Natural killer cell (primary cell): Measurements from ENCODE around the gene METTL1. TPM values are rescaled to one million over a fixed set of nuclear protein-coding genes. Genes with fewer than 3 reads are reported as not detected.

ENCODE experiments used
- ATAC-seq, 3 donors: fragments of 150-1000 bp in 2 of 3; fragments of 200-7000 bp in 1 of 3; cut with Tn5 transposase; 1 replicate in 1 of 3; 2 replicates in 2 of 3; pipeline ENCODE4 v1.10.0; 2021; ENCODE audit warnings: mild to moderate bottlenecking in 2 of 3, moderate library complexity in 2 of 3
- DNase-seq, 2 donors: peaks; one replicate each; pipeline versions ENCODE4 v3.0.0 to v3.0.0-alpha.2; 2013 to 2021; ENCODE audit warnings: mixed read lengths in 1 of 2
- H3K27ac ChIP-seq: one replicate; pipeline ENCODE4 v1.5.1; 2013; ENCODE audit warnings: mild to moderate bottlenecking, low read length
- H3K27me3 ChIP-seq: one replicate; pipeline ENCODE4 v1.6.1; 2013; ENCODE audit warnings: low read length; ENCODE audit not compliant: control insufficient read depth, insufficient read depth
- H3K36me3 ChIP-seq: one replicate; pipeline ENCODE4 v1.6.1; 2013; ENCODE audit warnings: low read length; ENCODE audit not compliant: control insufficient read depth, insufficient read depth
- H3K4me1 ChIP-seq: one replicate; pipeline ENCODE4 v1.6.1; 2013; ENCODE audit warnings: low read length; ENCODE audit not compliant: control insufficient read depth, insufficient read depth
- H3K4me3 ChIP-seq: one replicate; pipeline ENCODE4 v1.5.1; 2013; ENCODE audit warnings: low read length
- H3K9me3 ChIP-seq: one replicate; pipeline ENCODE4 v1.6.1; 2013; ENCODE audit warnings: low read length; ENCODE audit not compliant: control insufficient read depth, insufficient read depth
- H3K27ac Mint-ChIP-seq, 2 donors: one replicate each; pipeline ENCODE4 v1.8.0; 2022; ENCODE audit warnings: mild to moderate bottlenecking in 2 of 2, mixed read lengths in 2 of 2, moderate library complexity in 1 of 2
- H3K27me3 Mint-ChIP-seq, 2 donors: one replicate each; pipeline ENCODE4 v1.8.0; 2022; ENCODE audit warnings: low read depth in 2 of 2, mixed read lengths in 2 of 2
- H3K36me3 Mint-ChIP-seq: one replicate; pipeline ENCODE4 v1.8.0; 2022; ENCODE audit warnings: mixed read lengths
- H3K4me1 Mint-ChIP-seq, 2 donors: one replicate each; pipeline ENCODE4 v1.8.0; 2022; ENCODE audit warnings: mixed read lengths in 2 of 2
- H3K4me3 Mint-ChIP-seq: one replicate; pipeline ENCODE4 v1.8.0; 2022; ENCODE audit warnings: mild to moderate bottlenecking, moderate library complexity, mixed read lengths
- H3K9me3 Mint-ChIP-seq, 2 donors: one replicate each; pipeline ENCODE4 v1.8.0; 2022; ENCODE audit warnings: mixed read lengths in 2 of 2
- WGBS: methylation state at CpG from one replicate; pipeline ENCODE4 v1.1.7; 2013; ENCODE audit warnings: missing lambda C conversion rate; ENCODE audit not compliant: insufficient coverage; 5-methylcytosine and 5-hydroxymethylcytosine counted together
- intact Hi-C: fragments of 100-400 bp; cut with micrococcal nuclease; formaldehyde crosslinking; loops from one replicate; pipeline ENCODE4 v1.14.2; 2022
- total RNA-seq, 4 donors: library from RNA; stranded (reverse); fragments of 120-200 nt in 1 of 4; gene quantifications; one replicate each; pipeline versions ENCODE4 v1.2.3 to v1.2.4, GENCODE V29; 2013 to 2022
- TF ChIP-seq, protein P1 (sequence below): fragments of 200-600 bp; IDR thresholded peaks from one replicate; pipeline ENCODE4 v1.8.0; 2022; ENCODE audit warnings: antibody characterized with exemption

Gene METTL1
- total RNA-seq, 3 donors from 2014 or later (not counting 1 experiment from before 2014, with no cell fraction given): 8.0 to 12.5 (median 8.8) TPM

DNA sequence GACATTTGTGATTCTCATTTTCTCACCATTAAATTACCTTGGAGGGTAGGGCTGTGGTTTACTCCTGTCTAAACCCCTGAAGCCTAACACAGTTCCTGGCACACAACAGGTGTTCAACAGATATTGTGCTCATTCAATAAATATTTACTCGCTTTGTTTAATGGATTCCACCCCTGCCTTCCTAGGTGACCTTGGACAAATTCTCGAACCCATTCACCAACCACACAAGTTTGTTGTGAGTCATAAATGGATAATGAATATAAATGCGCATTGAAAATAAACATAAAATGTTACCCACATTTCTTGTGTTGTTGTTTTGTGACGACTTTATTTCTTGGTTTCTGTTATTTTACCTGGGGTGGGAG lies 10.3 kb upstream of the METTL1 start:
- peak overlapping the region; percentile 90 to 97 for H3K27ac Mint-ChIP-seq
- TF ChIP-seq, protein P1, sequence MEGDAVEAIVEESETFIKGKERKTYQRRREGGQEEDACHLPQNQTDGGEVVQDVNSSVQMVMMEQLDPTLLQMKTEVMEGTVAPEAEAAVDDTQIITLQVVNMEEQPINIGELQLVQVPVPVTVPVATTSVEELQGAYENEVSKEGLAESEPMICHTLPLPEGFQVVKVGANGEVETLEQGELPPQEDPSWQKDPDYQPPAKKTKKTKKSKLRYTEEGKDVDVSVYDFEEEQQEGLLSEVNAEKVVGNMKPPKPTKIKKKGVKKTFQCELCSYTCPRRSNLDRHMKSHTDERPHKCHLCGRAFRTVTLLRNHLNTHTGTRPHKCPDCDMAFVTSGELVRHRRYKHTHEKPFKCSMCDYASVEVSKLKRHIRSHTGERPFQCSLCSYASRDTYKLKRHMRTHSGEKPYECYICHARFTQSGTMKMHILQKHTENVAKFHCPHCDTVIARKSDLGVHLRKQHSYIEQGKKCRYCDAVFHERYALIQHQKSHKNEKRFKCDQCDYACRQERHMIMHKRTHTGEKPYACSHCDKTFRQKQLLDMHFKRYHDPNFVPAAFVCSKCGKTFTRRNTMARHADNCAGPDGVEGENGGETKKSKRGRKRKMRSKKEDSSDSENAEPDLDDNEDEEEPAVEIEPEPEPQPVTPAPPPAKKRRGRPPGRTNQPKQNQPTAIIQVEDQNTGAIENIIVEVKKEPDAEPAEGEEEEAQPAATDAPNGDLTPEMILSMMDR: no peak
- Histone ChIP-seq H3K36me3 (peaks cover 20% of the 10 kb centered on the region), H3K27me3 (no peaks in the 10 kb centered on the region), H3K27ac (peak overlapping the region; percentile 16), H3K4me1 (peaks cover 36% of the 10 kb centered on the region), H3K9me3 (no peaks in the 10 kb centered on the region), H3K4me3 (peak overlapping the region; percentile 86)
- DNase-seq (no peak), ATAC-seq (no peak)
- no peaks in the 10 kb centered on the region for H3K9me3 Mint-ChIP-seq
- intact Hi-C loops: loop anchor here (1.0 to 5.0 kb wide), 4 partner anchors 26 to 123 kb away; partner anchors contain the start of genes CDK4 and CTDSP2
- peaks cover 11% of the 10 kb centered on the region for H3K36me3 Mint-ChIP-seq
- peaks cover 33 to 34% of the 10 kb centered on the region in 2 donors for H3K4me1 Mint-ChIP-seq
- H3K4me3 Mint-ChIP-seq: peak overlapping the region; percentile 99
- H3K27me3 Mint-ChIP-seq: no peaks in the 10 kb centered on the region
- 13% methylated on average over 3 of the region's 4 CpGs for WGBS

- no peak for ATAC-seq
- peaks cover 10% of the 10 kb centered on the region for H3K36me3 Mint-ChIP-seq
- 74% methylated on average over 2 of the region's 2 CpGs for WGBS
- H3K9me3 Mint-ChIP-seq: no peaks in the 10 kb centered on the region
- H3K4me1 Mint-ChIP-seq: peaks cover 33 to 34% of the 10 kb centered on the region in 2 donors
- peak overlapping the region; percentile 99 for H3K4me3 Mint-ChIP-seq
- Histone ChIP-seq H3K36me3 (peaks cover 16% of the 10 kb centered on the region), H3K27ac (peak overlapping the region; percentile 16), H3K4me3 (no peak overlapping the region), H3K4me1 (peaks cover 36% of the 10 kb centered on the region), H3K9me3 (no peaks in the 10 kb centered on the region), H3K27me3 (no peaks in the 10 kb centered on the region)
- intact Hi-C loops: loop anchor here (1.0 to 5.0 kb wide), 4 partner anchors 26 to 124 kb away; partner anchors contain the start of genes CDK4 and CTDSP2
- TF ChIP-seq, protein P1: no peak
- peak in 1 of 2 donors; percentile 25 for DNase-seq
- H3K27me3 Mint-ChIP-seq: no peaks in the 10 kb centered on the region
- peak overlapping the region; percentile 90 to 97 for H3K27ac Mint-ChIP-seq
Measured at GRCh38 chr12:57781801-57782200, 9.9 kb upstream of the METTL1 start.

DNA sequence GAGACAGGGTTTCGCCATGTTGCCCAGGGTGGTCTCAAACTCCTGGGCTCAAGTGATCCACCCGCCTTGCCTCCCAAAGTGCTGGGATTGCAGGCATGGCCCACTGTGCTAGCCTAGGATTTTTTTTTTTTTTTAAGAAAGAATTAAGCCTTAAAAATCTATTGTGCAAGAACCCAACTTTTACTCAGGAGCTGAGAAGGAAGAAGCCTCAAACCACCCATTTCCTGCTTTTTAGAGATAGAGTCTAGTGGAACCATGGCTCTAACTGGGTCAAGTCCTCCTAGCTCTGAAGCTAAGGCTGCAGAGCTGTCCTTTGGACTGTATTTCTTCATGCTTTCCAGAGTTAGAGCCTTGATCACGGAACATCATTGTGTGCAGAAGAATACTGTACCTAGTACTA lies 9.3 kb upstream of the METTL1 start:
- H3K4me3 ChIP-seq: no peak overlapping the region
- H3K27ac ChIP-seq: peak overlapping the region; percentile 8
- H3K36me3 ChIP-seq: peaks cover 10% of the 10 kb centered on the region
- H3K4me1 Mint-ChIP-seq: peaks cover 30 to 32% of the 10 kb centered on the region in 2 donors
- ATAC-seq (no peak), DNase-seq (peak in 1 of 2 donors; percentile 59)
- peaks cover 36% of the 10 kb centered on the region for H3K4me1 ChIP-seq
- no peaks in the 10 kb centered on the region for H3K27me3 ChIP-seq
- peak overlapping the region; percentile 90 to 97 for H3K27ac Mint-ChIP-seq
- H3K9me3 ChIP-seq: no peaks in the 10 kb centered on the region
- WGBS: 88% methylated on average over 3 of the region's 3 CpGs
- TF ChIP-seq, protein P1: no peak
- H3K4me3 Mint-ChIP-seq: no peak overlapping the region
- no peaks in the 10 kb centered on the region for H3K27me3 Mint-ChIP-seq
- intact Hi-C loops: loop anchor here (5.0 kb wide), 1 partner anchor 66 kb away; the partner anchor contains the start of gene CTDSP2
- no peaks in the 10 kb centered on the region for H3K9me3 Mint-ChIP-seq
- peaks cover 5% of the 10 kb centered on the region for H3K36me3 Mint-ChIP-seq
